ENCODE results near the gene KCNF1.

- no peak for TF ChIP-seq ARNTL (CRISPR knock-in tag; IDR thresholded peaks at IDR 0.05; ENCODE audit: borderline replicate concordance, low read depth)
- TF ChIP-seq ZNF565 (CRISPR knock-in tag; conservative IDR thresholded peaks at IDR 0.05; ENCODE audit: low read depth) = no peak
These were observed 20.0 kb downstream of the KCNF1 start for GRCh38 chr2:10931710-10932255.

Data from SK-N-SH treated with all-trans-retinoic acid at 6 μM for 48 hours (cell line).